RWPE1 (cell line): ENCODE results near the gene RWDD2A.

Source experiments
- CTCF ChIA-PET: fragments of 350-600 bp; sonication (Branson Sonifier 250); formaldehyde crosslinking; extraction: SDS; loops from one replicate; lab custom pipeline; 2021; lab: Yijun Ruan, JAX
- POLR2A ChIA-PET: fragments of 400-600 bp; formaldehyde crosslinking; extraction: SDS; loops from one replicate; lab custom pipeline; 2020; ENCODE audit warnings: antibody characterized with exemption; ENCODE audit not compliant: low non-redundant PET; lab: Yijun Ruan, JAX
- DNase-seq: peaks from one replicate; pipeline ENCODE4 v3.0.0; 2012; ENCODE audit warnings: low spot score
- H3K27ac ChIP-seq: fragments of 450-650 bp; 2 replicates; pipeline ENCODE4 v1.5.1; 2017
- TF ChIP-seq, protein P1 (sequence below): fragments of 450-650 bp; conservative IDR thresholded peaks from 2 replicates; pipeline ENCODE4 v1.5.1; 2017; ENCODE audit warnings: low read depth, mild to moderate bottlenecking

RWDD2A gene

DNA sequence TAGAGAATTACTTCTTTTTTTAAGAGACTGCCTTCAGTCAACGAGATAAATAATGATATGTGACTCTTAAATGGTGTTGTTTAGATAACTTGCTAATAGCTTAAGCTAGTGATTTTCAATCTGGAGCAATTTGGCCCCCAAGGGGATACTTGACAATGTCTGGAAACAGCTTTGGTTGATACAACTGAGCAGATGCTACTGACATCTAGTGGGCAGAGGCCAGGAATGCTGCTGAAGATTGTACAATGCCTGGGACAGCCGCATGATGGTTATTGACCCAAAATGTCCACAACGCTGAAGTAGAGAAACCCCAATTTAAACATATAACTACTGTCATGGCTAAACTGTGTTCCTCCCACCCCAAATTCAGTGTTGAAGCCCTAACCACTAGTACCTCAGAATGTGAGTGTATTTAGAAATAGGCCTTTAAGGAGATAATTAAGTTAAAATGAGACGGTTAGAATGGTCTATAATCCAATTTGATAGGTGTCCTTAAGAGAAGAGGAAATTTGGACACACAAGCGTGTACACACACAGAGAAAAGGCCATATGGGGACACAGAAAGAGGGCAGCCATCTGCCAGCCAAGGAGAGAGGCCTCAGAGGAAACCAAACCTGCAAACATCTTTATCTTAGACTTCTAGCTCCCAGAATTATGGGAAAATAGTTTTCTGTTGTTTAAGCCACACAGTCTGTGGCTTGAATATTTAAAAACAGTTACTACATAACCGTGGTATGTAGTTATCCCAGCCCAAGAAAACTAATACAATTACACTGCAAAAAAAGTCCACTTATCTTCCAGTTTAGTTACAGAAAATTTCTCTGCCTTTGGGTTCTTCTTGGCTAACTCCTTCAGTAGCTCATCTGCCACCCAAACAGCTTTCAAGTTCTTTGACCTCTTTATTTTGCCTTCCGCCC, 22.2 kb downstream of the RWDD2A start:
- no peak overlapping the region for H3K27ac ChIP-seq
- DNase-seq = peak; percentile 50
- ChIA-PET CTCF (interaction anchor here (0.6 to 3.3 kb wide), 15 partner anchors 11 to 738 kb away, joined by 3 to 32 read pairs (median 3); partner anchors contain the start of genes DOP1A, PRSS35 and UBE3D), POLR2A (no interaction called here)
- TF ChIP-seq, protein P1, sequence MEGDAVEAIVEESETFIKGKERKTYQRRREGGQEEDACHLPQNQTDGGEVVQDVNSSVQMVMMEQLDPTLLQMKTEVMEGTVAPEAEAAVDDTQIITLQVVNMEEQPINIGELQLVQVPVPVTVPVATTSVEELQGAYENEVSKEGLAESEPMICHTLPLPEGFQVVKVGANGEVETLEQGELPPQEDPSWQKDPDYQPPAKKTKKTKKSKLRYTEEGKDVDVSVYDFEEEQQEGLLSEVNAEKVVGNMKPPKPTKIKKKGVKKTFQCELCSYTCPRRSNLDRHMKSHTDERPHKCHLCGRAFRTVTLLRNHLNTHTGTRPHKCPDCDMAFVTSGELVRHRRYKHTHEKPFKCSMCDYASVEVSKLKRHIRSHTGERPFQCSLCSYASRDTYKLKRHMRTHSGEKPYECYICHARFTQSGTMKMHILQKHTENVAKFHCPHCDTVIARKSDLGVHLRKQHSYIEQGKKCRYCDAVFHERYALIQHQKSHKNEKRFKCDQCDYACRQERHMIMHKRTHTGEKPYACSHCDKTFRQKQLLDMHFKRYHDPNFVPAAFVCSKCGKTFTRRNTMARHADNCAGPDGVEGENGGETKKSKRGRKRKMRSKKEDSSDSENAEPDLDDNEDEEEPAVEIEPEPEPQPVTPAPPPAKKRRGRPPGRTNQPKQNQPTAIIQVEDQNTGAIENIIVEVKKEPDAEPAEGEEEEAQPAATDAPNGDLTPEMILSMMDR = peak; percentile 92

DNA sequence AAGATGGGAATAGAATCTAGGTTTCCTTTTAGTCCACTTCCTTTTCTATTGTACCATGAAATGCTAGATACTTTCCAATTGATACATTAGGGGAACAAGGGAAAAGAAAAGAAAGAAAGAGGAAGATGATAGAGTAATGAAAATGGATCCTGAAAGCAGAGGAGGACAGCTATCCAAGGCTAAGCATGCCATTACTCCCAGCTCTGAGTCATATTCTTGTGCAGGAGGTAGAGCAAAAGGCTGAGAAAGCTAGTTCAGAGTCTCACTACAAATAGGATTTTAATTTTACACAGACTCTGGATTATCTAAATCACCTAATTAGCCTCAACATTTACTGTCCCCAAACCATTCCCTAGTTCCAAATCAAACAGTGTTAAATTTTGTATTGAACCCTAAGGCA, 23.6 kb downstream of the RWDD2A start:
- no peak overlapping the region for H3K27ac ChIP-seq
- CTCF ChIA-PET = interaction anchor here (2.2 to 3.3 kb wide), 2 partner anchors 150 to 297 kb away, joined by 17 to 32 read pairs; partner anchors contain the start of genes DOP1A, PRSS35 and UBE3D
- POLR2A ChIA-PET = no interaction called here
- DNase-seq = no peak
- TF ChIP-seq, protein P1 = no peak

DNA sequence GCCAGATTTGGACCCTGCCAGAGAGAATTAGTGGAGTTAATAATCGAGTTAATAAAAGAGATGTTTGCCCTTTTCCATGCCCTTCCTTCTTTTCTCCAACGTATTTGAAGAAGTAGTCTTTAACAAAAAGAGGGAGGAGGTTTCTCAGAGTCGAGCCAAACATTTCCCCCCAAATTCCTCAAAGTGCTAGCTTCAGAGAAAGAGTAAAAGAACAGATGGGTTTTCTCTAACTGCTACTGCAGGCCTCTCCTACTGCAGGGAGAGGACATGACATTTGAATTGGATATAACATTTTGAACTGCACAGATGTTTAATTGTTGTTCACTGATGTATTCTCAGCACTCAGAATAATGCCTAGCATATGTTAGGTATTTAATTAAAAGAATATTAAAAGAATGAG, 25.5 kb downstream of the RWDD2A start:
- TF ChIP-seq, protein P1 = no peak
- ChIA-PET CTCF (interaction anchor here (0.6 kb wide), 1 partner anchor 607 kb away, joined by 4 read pairs; no protein-coding TSS in a partner anchor), POLR2A (no interaction called here)
- DNase-seq = no peak
- H3K27ac ChIP-seq = no peak overlapping the region

DNA sequence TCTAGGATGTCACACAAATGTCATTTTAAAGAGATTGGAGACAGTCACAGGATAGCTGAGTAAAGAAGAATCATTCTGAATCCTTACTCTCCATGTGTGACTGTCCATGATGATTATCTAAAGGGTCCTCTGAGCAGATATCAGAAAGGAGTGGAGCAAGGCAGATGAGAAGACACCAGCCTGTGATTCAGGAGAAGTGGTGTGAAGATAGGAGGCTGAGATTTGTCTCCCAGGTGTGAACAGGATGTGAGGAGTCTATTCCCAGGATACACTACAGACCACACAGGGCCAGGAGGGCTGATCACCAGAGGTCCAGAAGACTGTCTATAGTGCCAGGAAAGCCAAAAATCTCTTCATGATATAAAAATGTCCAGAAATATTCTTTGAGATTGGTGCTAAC, 27.0 kb downstream of the RWDD2A start:
- ChIA-PET CTCF (interaction anchor here (0.5 kb wide), 1 partner anchor 153 kb away, joined by 3 read pairs; no protein-coding TSS in a partner anchor), POLR2A (no interaction called here)
- no peak for DNase-seq
- H3K27ac ChIP-seq = no peak overlapping the region
- TF ChIP-seq, protein P1 = no peak

DNA sequence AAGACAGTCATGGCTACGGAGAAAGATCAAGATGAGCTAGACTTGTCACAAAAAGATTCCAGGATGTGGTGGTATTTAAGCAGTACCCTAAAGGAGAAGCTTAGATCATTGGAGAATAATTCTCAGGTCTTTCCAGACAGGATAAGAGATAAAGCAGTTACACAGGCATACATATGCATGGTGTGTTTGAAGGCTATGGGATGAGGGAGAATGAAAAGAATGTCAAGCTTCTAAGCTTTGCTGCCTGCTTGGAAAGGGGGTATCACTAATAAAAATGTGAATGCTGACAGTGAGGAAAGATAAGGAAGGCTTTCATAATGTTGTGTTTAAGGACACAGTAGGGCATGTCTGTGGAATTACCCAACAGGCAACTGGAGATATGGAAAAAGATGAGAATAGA, 28.1 kb downstream of the RWDD2A start:
- TF ChIP-seq, protein P1 = no peak
- POLR2A ChIA-PET = no interaction called here
- no peak for DNase-seq
- CTCF ChIA-PET = interaction anchor here (0.6 to 2.7 kb wide), 6 partner anchors 32 to 1366 kb away, joined by 3 to 41 read pairs (median 4); partner anchors contain the start of gene PRSS35
- no peak overlapping the region for H3K27ac ChIP-seq

DNA sequence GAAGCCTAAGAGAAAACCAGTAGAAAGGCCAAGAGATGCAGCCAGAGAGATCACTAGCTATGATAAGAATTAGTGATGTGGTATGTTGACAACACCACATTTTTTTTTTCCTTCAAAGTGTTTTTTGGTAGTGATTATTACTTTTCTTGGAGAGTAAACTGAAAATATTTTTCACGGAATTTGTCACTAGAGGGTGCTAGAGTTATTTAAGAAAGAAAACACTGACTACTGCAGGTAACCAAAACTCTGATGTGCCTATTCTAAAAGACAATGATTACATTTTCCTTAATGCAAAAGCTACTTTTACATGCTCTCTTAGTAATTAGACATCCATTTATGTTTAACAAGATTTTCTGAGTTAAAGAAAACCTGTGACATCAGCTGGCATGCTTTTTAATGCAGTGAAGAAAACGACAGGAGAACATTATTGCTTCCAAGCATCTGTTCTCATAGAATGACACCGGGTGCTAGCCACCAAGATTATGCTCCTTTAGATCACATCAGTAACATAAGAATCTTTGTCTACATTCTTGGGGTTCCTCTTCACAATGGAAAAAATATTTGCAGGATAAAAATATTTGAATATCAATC, 28.8 kb downstream of the RWDD2A start:
- H3K27ac ChIP-seq = no peak overlapping the region
- CTCF ChIA-PET = interaction anchor here (0.6 to 2.7 kb wide), 9 partner anchors 67 to 297 kb away, joined by 3 to 41 read pairs (median 5); partner anchors contain the start of gene PRSS35
- peak; percentile 21 for DNase-seq
- POLR2A ChIA-PET = no interaction called here
- TF ChIP-seq, protein P1 = peak; percentile 70
